ENCODE measurements around the gene UBXN11.
A peak's percentile ranks its signal among the peaks of the same experiment; 100 is the strongest.

The UBXN11 gene, protein sequence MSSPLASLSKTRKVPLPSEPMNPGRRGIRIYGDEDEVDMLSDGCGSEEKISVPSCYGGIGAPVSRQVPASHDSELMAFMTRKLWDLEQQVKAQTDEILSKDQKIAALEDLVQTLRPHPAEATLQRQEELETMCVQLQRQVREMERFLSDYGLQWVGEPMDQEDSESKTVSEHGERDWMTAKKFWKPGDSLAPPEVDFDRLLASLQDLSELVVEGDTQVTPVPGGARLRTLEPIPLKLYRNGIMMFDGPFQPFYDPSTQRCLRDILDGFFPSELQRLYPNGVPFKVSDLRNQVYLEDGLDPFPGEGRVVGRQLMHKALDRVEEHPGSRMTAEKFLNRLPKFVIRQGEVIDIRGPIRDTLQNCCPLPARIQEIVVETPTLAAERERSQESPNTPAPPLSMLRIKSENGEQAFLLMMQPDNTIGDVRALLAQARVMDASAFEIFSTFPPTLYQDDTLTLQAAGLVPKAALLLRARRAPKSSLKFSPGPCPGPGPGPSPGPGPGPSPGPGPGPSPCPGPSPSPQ

DNA sequence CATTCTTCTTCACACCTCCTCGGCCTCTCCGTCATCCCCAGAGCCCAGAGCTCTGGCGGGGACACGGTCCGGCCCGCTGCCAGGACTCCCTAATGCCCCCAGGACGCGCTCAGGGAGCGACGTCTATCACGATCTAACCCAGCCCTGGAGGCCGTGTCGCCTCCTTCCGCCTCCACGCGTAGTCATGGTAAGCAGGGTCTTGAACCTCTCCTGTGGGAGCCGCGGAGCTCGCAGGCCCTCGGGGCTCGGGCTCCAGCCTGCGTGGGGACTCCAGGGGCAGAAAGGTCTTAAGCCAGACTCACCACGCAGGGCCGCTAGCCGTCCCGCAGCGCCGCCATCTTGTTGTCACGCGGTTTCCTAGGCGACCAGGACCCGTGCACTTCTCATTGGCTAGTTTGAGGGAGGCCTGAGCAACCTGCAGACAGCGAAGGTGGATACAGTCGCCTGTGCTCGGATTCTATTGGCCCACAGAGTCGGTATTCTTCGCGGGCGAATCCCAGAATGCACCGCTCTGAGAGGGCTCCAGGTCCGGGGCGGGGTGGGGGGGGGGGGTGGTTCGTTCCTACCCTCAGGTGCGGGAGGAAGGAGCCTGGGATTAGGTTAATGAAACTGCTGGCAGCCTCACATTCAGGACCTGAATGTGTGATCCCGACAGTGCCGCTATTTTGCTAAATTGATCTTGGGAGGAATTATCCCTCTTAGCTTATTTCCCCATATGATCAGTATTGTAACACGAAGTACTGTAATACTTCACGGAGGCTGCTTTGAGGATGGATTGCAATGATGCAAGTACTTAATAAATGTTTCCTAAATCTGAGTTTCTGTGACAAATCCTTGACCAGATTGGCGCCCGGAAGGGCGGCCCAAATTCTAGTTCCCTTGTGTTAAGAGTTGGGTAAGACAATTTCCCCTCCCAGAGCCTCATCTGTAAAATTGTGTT, at the start of gene UBXN11:
Gene UBXN11, minus strand, starts transcription at position 347 of the 940 bp plus-strand sequence. CDS start 3,753 bp downstream, outside the sequence.
- DNase-seq (ENCODE audit: low read depth) = peak; percentile 90

DNA sequence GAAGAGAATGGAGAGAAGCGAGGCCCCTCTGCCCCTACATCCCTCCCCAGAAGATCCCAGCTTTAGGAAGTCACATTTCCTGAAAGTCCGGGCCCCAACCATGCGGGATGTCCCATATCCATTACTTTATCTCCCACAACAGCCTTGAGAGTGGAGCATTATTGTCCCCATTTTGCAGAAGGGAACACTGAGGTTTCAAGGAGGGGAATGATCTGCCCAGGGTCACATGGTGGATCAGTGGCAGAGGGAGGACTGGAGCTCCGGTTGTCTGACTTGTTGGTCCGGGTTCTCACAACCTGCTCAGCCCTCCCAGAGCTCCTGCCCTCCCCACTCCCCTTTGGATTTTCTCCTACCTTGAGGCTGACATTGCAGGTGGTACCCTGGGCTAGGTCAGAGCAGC, 49.7 kb upstream of the UBXN11 start:
- no peak for DNase-seq (ENCODE audit: low read depth)

DNA sequence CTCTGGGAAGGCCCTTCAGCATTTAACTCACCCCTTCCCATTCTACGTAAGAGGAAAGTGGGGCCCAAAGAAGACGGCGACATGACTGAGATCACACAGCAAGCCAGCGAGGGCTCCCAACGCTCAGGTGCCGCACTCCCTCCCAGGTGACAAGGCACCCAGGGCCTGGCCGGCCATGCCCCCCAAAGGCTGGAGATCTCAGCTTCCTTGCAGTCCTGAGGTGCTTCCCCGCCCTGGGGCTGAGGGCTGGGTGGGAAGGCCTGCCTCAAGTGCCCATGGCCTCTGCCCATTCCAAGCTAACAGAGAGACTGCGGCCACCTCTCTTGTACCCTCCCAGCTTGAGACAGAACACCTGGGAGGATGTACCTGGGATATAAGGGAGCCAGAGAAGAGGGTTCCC, 48.5 kb upstream of the UBXN11 start:
- no peak for DNase-seq (ENCODE audit: low read depth)

DNA sequence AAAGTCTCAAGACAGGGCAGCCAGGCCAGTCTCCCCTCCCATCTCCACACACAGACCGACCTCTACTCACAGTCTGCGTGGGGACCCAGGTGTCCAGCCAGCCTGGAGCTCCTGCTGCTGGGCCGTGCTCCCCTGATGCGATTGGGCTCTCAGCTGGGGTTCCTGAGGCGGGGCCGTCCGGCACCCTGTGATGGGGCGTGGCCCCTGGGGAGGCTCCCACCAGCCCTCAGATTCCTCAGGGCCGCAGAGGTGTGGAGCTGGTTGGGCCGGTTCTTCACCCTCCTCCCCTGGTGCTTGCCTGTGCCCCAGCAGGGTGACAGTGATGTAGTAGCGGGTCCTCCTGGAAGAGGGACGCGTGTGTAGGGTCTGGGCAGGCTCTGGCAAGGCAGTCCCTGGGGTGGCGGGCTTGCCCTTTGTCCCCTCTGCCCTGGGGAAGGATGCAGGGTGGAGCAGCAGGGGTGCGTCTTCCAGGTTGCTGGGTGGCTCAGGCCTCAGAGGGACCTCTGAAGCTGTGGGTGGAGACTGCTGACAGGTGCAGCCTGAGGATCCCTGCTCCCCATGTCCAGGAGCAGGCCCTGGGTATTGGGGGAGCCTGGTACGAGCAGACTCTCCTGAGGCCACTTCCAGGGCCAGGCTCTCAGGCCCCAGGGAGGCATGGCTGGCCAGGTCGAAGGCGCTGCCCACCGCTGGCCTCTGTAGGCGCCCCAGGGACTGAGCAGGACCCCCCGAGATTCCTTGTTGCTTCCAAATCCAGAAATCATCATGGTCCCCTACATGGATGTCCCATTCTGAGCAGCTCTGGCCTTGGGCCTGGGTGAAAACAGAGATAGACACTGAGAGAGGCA, 47.8 kb upstream of the UBXN11 start, which contains the start of gene CRYBG2:
Gene CRYBG2, minus strand, starts transcription at position 155 of the 845 bp plus-strand sequence. CDS start 7,473 bp downstream, outside the sequence.
- DNase-seq (ENCODE audit: low read depth) = no peak

DNA sequence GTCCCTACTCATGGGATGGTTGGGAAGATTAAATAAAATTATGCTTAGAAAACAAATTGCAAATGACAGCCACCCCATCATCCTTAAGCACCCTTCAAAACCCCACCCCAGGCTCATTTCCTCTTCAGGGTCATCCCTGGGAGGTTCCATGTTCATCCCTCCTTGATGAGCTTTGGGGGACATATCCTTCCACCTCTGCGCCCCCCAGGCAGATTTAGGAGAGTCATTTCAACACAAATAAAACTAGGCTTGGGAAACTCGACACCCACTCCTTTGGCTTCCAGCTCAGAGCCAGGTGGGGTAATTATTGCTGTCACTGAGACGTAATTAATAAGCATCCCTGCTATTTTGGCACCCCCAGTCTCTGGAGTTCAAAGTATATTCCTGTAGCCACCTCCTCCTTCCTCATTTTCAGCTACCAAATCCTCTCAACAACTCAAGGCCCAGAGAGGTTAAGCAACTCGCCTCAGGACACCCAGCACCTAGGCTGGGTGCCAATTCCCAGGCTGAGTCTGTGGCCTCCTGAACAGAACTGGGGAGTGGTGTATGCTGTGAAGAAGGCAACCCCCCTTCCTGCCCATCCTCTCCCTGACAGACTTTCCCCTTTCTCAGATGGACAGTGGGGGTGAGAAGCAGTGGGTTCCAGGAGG, 46.9 kb upstream of the UBXN11 start:
- DNase-seq (ENCODE audit: low read depth) = no peak

DNA sequence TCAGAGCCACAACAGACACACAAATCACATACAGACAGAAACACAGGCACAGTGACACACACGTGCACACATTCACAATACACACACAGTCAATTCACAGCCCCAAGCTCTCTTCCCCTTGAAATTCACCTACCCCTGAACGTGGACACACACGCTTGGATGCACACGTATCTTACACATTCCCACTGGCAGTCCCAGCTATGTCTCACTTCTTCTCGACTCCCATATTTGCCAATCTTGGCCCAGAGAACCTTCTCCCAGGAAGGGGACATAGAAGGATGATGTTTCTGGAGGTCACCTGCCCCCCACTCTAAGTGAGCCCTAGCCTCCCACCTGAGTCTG, 45.9 kb upstream of the UBXN11 start:
- no peak for DNase-seq (ENCODE audit: low read depth)

DNA sequence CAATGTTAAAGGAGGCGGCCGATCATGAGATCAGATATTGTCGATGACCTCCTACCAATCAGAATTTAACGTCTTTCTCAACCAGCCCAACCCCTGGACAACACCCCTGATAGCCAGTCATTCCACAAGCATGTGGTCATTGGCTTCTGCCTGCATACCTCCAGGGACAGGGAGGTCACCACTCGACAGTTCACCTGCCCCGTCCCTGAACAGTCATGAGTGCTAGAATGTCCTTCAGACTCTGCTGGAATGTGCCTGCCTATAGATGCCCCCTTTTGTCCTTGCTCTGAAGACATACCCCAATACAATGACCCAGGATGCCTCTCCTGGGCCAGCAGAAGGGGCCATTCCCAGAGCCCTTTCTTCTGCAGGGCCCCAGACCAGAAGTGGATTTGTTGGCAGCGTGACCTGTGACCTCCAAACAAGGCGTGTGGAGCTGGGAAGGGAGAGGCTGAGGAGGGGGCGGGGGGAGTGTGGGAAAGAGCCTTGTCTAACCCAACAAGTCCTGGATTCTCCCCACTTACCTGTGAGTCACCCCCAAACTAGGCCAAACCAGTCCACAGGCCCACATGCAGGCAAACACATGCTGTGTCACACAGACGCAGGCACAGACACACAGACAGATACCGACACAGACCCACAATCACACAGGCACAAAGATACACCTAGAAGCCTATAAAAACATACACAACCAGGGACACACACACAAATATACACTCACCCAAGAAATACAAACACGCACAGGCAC, 45.3 kb upstream of the UBXN11 start:
- DNase-seq (ENCODE audit: low read depth) = no peak

DNA sequence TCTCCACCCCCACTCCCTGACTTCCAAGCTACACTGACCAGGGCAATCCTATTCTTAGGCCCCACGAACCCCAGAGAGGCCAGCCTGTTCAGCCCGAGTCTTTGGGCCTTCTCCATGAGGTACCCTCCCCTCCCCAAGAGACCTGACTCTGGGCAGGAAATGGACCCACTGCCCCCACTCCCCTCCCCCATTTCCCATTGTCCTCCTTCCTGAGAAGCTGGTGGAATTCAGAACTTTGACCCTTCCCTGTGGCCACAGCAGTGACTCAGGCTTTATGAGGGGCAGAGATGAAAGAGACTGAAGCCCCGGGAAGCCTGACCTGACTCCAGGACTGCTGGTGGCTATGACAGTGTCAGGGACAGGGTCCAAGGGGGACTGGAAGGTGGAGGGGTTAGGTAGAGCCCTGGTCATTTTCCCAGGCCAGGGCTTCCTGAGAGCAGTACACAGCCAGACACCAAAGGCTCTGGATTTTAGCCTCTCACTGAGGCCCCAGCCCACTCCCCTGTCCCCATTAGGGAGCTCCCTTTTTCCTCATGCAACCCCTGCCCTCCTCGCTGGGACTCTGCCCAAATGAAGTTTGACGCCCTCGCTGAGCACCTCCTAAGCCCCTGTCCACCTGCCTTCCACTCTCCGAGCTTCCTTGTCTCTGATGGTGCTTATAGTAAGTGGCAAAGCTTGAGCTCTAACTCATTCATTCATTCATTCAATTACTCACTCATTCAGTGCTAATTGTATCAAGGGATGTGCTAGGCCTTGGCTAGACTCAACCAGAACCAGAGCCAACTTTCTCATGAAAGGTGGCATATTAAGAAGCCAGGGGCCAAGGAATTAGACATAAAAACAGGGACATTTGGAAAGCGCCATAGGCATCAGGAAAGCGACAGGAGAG, 44.5 kb upstream of the UBXN11 start:
- no peak for DNase-seq (ENCODE audit: low read depth)

DNA sequence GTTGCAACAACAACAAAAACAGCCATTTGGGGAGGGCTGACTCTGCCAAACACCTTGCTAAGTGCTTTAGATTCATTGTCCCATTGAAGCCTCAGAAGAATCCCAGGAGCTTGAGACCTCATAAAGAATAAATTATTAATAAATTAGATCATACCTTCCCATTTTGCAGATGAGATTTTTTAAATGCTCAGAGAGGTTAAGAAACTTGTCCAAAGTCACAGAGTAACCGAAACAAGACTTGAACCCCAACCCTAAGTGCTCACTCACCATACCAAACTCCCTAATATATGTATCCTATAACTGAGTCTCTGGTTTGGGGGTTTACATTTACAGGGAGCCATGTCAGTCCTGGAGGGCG, 43.9 kb upstream of the UBXN11 start:
- DNase-seq (ENCODE audit: low read depth) = no peak

DNA sequence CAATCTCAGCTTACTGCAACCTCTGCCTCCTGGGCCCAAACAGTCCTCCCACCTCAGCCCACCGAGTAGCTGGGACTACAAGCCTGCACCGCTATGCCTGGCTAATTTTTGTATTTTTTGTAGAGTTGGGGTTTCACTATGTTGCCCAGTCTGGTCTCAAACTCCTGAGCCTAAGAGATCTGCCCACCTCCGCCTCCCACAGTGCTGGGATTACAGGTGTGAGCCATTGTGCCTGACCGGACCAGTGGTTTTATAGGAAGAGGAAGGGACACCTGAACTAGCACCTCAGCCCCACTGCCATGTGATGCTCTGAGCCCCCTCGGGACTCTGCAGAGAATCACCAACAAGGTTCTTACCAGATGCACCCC, 43.4 kb upstream of the UBXN11 start:
- DNase-seq (ENCODE audit: low read depth) = no peak

DNA sequence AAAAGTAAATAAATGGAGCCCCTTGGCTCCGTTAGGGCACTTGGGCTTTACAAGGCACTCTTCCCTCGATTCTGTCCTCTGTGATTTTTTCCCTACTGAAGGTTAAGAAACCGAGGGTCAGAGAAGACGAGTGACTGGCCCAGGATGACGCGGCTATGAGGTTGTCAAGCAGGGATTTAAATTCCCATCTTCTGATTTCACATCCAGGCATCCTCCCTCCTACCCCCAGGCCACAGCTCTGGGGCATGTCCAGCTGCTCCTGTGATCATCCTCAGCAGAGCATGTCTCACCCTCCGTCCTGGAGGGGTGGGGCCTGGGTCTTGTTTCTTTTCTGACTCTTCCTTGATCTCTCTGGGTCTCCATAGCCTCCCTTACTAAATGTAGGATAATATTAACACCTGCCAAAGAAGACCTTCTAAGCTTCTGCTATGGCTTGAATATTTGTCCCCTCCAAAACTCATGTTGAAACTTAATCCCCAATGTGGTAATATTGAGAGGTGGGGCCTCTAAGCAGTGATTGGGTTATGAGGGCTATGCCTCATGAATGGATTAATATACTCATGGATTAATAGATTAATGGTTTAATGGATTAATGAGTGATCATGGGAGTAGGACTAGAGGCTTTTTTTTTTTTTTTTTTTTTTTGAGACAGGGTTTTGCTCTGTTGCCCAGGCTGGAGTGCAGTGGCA, 42.9 kb upstream of the UBXN11 start:
- DNase-seq (ENCODE audit: low read depth) = no peak

DNA sequence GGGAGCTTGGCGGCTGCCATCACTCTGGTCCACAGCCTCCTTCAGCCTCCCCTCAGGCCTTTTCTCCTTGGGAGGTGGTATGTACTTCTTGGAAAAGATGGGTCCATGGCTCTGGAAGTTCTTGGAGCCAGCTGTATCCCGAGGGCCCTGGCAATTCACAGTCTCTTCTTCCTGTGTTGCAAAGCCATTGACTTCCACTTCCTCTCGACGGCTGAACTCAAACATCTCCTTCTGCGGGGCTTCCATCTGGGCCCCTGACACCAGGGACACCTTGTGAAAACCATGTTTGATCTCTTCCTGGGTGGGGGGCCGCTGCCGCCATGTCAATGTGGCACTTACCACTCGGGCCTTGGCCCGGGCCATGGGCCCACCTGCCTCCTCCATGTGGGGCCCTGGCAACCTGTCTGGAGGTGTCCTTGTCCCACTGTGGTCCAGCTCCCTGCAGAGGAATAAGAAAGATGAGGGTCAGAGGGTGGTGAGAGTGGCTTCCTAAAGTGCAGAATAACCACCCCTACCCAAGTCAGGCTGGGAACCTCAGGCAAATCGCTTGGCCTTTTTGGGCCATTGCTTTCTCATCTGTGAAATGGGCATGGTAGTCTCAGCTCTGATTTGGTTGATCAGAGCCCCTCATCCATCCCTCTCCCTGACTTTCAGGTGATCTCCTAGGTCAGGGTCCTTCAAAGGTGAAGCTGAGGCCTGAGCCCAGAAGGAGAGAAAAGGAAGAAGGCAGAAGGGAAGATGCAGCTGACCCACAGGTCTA, 40.0 kb upstream of the UBXN11 start:
- no peak for DNase-seq (ENCODE audit: low read depth)

DNA sequence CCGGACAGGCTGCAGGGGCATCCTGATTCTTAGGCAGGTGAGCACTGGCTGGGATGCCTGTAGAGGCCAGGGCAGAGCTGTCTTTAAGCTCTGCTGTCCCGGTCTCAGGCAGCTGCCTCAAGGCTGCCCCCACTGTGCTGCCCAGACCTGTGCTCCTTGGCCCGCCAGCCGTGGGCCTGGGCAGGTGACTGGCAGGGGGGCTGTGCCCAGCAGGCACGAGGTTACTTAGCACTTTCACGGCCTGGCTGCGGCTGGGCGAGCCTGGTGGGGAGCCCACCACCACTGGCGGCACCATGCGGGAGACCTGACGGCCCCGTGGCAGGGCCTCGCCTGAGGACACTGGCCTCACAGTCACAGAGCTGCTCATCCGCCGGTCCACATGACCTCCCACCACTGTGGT, 39.3 kb upstream of the UBXN11 start:
- DNase-seq (ENCODE audit: low read depth) = no peak

DNA sequence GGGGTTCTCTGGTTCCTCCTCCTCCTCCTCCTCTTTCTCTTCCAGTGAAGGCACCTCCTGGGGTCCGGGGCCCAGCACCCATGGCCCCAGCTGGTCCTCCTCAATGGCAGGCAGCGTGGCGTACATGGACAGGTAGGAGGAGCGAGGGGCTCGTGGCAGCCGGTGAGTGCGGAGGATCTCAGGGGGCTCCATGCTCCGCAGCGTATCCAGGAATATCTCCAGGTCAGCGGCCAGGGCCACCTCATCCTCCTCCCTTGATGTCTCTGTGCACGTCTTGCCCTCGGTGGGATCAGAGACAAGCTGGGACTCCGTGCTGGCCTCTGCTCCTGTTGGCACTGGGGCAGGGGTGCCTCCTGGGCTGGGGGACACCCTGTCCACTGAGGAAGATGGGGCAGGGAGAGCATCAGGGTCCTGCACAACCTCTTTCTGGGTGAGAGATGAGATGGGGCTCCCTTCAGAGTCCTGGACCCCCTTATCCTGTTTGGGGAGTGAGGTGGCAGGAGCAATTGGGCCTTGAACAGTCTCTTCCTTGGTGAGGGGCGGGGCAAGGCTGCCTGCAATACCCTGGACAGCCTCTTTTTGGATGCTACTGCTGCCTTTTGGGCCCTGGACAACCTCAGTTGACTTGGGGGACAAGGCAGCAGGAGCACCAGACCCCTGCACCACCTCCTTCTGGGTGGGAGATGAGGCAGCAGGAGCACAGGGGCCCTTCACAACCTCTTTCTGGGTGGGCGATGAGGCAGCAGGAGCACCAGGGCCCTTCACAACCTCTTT, 37.9 kb upstream of the UBXN11 start:
- no peak for DNase-seq (ENCODE audit: low read depth)

DNA sequence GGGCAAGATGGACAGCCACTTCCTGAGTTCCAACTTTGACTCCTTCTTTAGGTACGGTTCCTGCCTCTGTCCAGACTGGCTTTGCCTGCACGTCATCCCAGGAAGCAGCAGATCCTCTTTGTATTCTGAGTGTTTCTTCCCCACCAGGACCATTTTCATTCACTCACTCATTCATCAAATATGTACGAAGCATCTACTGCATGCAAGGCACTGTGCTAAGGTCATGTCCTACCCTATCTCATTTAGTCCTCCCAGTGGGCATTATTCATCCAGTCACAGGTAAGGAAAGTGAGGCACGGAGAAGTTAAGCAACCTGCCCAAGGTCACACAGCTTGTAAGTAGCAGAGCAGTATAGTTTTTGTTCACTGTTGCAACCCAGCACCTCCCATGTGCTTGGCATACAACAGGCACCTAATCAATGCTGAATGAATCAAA, 33.6 kb upstream of the UBXN11 start:
- DNase-seq (ENCODE audit: low read depth) = no peak

DNA sequence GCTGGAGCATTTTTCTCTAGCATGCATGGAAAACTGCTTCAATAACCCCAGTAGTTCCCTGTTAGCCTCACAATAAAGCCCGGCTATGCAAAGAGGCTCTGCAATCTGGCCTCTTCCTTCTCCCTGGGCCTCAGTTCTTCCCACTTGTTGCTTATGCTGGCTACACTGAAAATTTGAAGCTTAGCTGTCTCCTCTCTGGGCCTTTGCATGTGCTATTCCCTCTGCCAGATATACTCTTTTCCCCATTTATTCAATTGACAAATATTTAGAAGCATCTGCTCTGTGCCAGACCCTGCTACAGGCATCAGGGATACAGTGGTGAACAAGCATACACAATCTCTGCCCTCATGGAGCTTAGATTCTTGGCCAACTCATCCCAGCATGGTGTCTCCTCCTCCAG, 32.2 kb upstream of the UBXN11 start:
- DNase-seq (ENCODE audit: low read depth) = no peak

DNA sequence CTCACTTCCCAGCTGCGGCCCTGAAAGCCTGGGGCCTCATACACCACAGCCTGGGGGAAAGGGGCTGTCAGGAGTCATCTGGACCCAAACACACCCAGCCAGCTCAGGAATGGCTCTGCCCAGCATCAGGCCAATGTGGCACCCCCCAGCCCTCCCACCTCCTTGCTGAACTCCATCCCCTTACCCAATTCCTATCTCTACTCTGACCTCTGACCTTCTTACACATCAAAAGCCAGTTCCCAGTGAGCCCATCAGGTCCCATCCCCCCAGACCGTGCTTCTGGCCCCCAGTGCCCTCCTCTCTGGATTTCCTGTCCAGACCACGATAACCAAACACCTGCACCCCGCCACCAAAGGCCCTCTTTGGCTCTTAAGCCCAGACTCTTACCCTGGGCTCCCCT, 31.2 kb upstream of the UBXN11 start:
- DNase-seq (ENCODE audit: low read depth) = no peak

DNA sequence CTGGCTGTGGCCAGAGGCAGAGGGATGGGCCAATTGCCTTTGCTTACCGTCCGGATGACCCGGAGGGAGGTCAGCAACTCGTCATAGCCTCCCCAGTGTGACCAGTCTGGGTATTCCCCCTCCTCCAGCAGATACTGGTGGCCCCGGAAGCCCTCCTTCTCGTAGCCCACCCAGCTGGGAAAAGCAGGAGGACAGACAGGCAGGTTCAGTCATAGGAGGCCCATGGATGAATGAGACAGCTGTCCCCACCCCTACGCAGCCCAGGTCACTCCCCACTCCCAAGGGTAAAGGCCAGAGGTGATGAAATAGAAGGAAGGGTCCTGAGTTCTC, 30.7 kb upstream of the UBXN11 start:
- DNase-seq (ENCODE audit: low read depth) = no peak

Data from activated T-cell treated with anti-CD3 and anti-CD28 coated beads for 24 hours (primary cell).